RPMI8226 (cell line): ENCODE results near the gene AKAP6.

Experiments
- DNase-seq: peaks from one replicate; pipeline ENCODE4 v3.0.0-alpha.2; 2015

AKAP6 gene

GRCh38 chr14:32412103-32412502 lies 83.0 kb downstream of the AKAP6 start:
- DNase-seq = no peak

GRCh38 chr14:32412532-32412931 lies 83.4 kb downstream of the AKAP6 start:
- no peak for DNase-seq

GRCh38 chr14:32413967-32414640 lies 85.0 kb downstream of the AKAP6 start:
- no peak for DNase-seq

GRCh38 chr14:32414808-32415255 lies 85.7 kb downstream of the AKAP6 start:
- no peak for DNase-seq

- DNase-seq = no peak
Observed at GRCh38 chr14:32417956-32418552, 89.0 kb downstream of the AKAP6 start.

- DNase-seq = no peak
Observed at GRCh38 chr14:32419429-32419828, 90.3 kb downstream of the AKAP6 start.

- no peak for DNase-seq
Observed at GRCh38 chr14:32421781-32422180, 92.7 kb downstream of the AKAP6 start.

GRCh38 chr14:32422440-32422839 lies 93.3 kb downstream of the AKAP6 start:
- no peak for DNase-seq

- no peak for DNase-seq
Observed at GRCh38 chr14:32426028-32426427, 96.9 kb downstream of the AKAP6 start.

- no peak for DNase-seq
Observed at GRCh38 chr14:32426586-32427388, 97.7 kb downstream of the AKAP6 start.

GRCh38 chr14:32427726-32428528 lies 98.8 kb downstream of the AKAP6 start:
- DNase-seq = no peak

GRCh38 chr14:32428875-32429274 lies 99.8 kb downstream of the AKAP6 start:
- DNase-seq = no peak

- no peak for DNase-seq
Observed at GRCh38 chr14:32430326-32430725, 101.2 kb downstream of the AKAP6 start.

- no peak for DNase-seq
Observed at GRCh38 chr14:32432813-32433538, 103.9 kb downstream of the AKAP6 start.

GRCh38 chr14:32434180-32434579 lies 105.1 kb downstream of the AKAP6 start:
- no peak for DNase-seq

- no peak for DNase-seq
Observed at GRCh38 chr14:32434880-32435279, 105.8 kb downstream of the AKAP6 start.

- DNase-seq = no peak
Observed at GRCh38 chr14:32435411-32435810, 106.3 kb downstream of the AKAP6 start.

GRCh38 chr14:32436993-32437392 lies 107.9 kb downstream of the AKAP6 start:
- DNase-seq = no peak

GRCh38 chr14:32438517-32438916 lies 109.4 kb downstream of the AKAP6 start:
- DNase-seq = no peak

- DNase-seq = no peak
Observed at GRCh38 chr14:32443890-32444661, 115.0 kb downstream of the AKAP6 start.

GRCh38 chr14:32447371-32447770 lies 118.3 kb downstream of the AKAP6 start:
- DNase-seq = no peak

GRCh38 chr14:32449648-32450047 lies 120.5 kb downstream of the AKAP6 start:
- DNase-seq = no peak
